HepG2 (cell line): ENCODE data around the gene CYB5D1.

Experiments used
- CEBPG ChIP-seq: IDR thresholded peaks from 2 replicates; pipeline ENCODE4 v1.6.1; 2016
- CTCF ChIP-seq: sonication (generic); formaldehyde crosslinking; IDR thresholded peaks from 2 replicates; pipeline ENCODE4 v1.5.0; 2020; ENCODE audit warnings: mild to moderate bottlenecking, missing genetic modification reagents, moderate library complexity
- HDAC1 ChIP-seq: sonication (generic); formaldehyde crosslinking; IDR thresholded peaks from 2 replicates; pipeline ENCODE4 v1.5.1; 2020; ENCODE audit warnings: mild to moderate bottlenecking, missing genetic modification reagents
- NFAT5 ChIP-seq: sonication (generic); formaldehyde crosslinking; IDR thresholded peaks from 2 replicates; pipeline ENCODE4 v1.4.0; 2020; ENCODE audit warnings: missing genetic modification reagents
- POGZ ChIP-seq: sonication (generic); formaldehyde crosslinking; IDR thresholded peaks from 2 replicates; pipeline ENCODE4 v1.4.0; 2020; ENCODE audit warnings: mild to moderate bottlenecking, missing genetic modification reagents
- POLR2AphosphoS2 ChIP-seq: IDR thresholded peaks from 2 replicates; pipeline ENCODE4 v1.6.1; 2011; ENCODE audit warnings: low read depth, low read length, improper control_type of control experiment
- SAP130 ChIP-seq: IDR thresholded peaks from 2 replicates; pipeline ENCODE4 v1.6.1; 2016; ENCODE audit warnings: low read depth
- SP1 ChIP-seq, 2 experiments: fragments of 450-650 bp in 1 of 2; sonication (generic) in 1 of 2; formaldehyde crosslinking in 1 of 2; IDR thresholded peaks; 2 replicates each; pipeline versions ENCODE4 v1.4.0 to v1.6.1; 2016 to 2020; ENCODE audit warnings: missing genetic modification reagents in 1 of 2
- TCF12 ChIP-seq, 2 experiments: fragments of 450-650 bp in 1 of 2; sonication (generic) in 1 of 2; formaldehyde crosslinking in 1 of 2; IDR thresholded peaks; 2 replicates each; pipeline versions ENCODE4 v1.6.1 to v1.8.0; 2017 to 2022; ENCODE audit warnings: antibody characterized with exemption in 1 of 2, mild to moderate bottlenecking in 1 of 2, missing genetic modification reagents in 1 of 2, moderate library complexity in 1 of 2
- ZNF17 ChIP-seq: sonication (generic); formaldehyde crosslinking; IDR thresholded peaks from 2 replicates; pipeline ENCODE4 v1.5.0; 2020; ENCODE audit warnings: mild to moderate bottlenecking, missing genetic modification reagents
- ZNF768 ChIP-seq: sonication (generic); formaldehyde crosslinking; IDR thresholded peaks from 2 replicates; pipeline ENCODE4 v1.4.0; 2020; ENCODE audit warnings: missing genetic modification reagents

DNA sequence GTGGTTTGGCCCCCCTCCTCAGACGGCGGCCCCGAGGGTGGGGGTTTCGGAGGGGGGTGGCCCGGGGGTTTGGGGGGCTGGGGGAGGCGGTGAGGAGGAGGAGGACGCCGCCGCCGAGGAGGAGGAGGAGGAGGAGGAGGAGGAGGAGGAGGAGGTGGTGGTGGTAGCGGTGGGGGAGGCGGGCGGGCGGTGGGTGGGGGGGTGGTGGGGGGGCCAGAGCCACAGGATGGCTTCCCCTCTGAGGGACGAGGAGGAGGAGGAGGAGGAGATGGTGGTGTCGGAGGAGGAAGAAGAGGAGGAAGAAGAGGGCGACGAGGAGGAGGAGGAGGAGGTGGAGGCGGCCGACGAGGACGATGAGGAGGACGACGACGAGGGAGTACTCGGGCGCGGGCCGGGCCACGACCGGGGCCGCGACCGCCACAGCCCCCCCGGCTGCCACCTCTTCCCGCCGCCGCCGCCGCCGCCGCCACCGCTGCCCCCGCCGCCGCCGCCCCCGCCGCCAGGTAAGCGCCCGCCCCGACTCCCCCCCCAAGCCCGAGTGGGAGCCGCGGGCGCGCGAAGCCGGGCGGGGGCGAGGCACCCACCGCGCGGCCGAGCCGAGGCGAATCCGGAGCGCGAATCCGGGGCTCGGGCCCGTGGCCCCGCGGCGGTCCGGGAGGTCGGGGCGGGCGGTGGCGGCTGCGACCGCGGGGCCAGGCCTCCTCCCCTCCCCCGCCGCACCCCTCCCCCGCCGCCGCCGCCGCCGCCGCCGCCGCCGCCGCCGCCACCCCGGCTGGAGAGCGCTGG lies 27.0 kb downstream of the CYB5D1 start:
- TF ChIP-seq TCF12 (IDR thresholded peaks at IDR 0.05) (no peak), TCF12 (CRISPR knock-in tag; IDR thresholded peaks at IDR 0.05) (no peak), ZNF17 (CRISPR knock-in tag) (no peak), POLR2AphosphoS2 (no peak), CTCF (no peak), HDAC1 (CRISPR knock-in tag) (no peak), CEBPG (CRISPR knock-in tag) (no peak), SP1 (IDR thresholded peaks at IDR 0.05) (no peak), SP1 (CRISPR knock-in tag; IDR thresholded peaks at IDR 0.05) (no peak), POGZ (no peak), SAP130 (CRISPR knock-in tag) (no peak), NFAT5 (CRISPR knock-in tag) (no peak), ZNF768 (CRISPR knock-in tag) (no peak)
